SK-N-MC (cell line): Measurements from ENCODE around the gene CNGA2.

Experiments
- DNase-seq: peaks from one replicate; pipeline ENCODE4 v3.0.0-alpha.2; 2011; ENCODE audit warnings: low read depth, low spot score
- H3K27ac ChIP-seq: fragments of 200-600 bp; sonication (generic); 2 replicates; pipeline ENCODE4 v1.5.1; 2016; ENCODE audit warnings: mixed run types
- H3K36me3 ChIP-seq: fragments of 200-600 bp; sonication (generic); 2 replicates; pipeline ENCODE4 v1.6.1; 2017; ENCODE audit warnings: antibody characterized with exemption, low read length, mixed read lengths; ENCODE audit not compliant: insufficient read depth
- H3K4me3 ChIP-seq: fragments of 200-600 bp; sonication (generic); 2 replicates; pipeline ENCODE4 v1.5.1; 2016
- H3K9ac ChIP-seq: fragments of 200-600 bp; sonication (generic); 2 replicates; pipeline ENCODE4 v1.8.0; 2017; ENCODE audit warnings: mixed run types, mixed read lengths; ENCODE audit not compliant: insufficient read length
- H3K9me3 ChIP-seq: fragments of 200-600 bp; sonication (generic); 2 replicates; pipeline ENCODE4 v1.6.1; 2017; ENCODE audit warnings: low read depth, mild to moderate bottlenecking, antibody characterized with exemption, low read length, moderate library complexity, mixed read lengths
- EZH2 ChIP-seq: fragments of 200-600 bp; sonication (generic); IDR thresholded peaks from one replicate; pipeline ENCODE4 v1.6.1; 2017; ENCODE audit warnings: antibody characterized with exemption
- FOXP2 ChIP-seq: optimal IDR thresholded peaks from 2 replicates; pipeline ENCODE3; 2011; ENCODE audit warnings: mild to moderate bottlenecking, moderate library complexity; ENCODE audit not compliant: insufficient read depth; ENCODE audit errors: extremely low read length, control extremely low read depth
- POLR2AphosphoS5 ChIP-seq: IDR thresholded peaks from 2 replicates; pipeline ENCODE4 v1.6.1; 2012; ENCODE audit warnings: mild to moderate bottlenecking, low read depth, low read length, borderline replicate concordance

Gene CNGA2

GRCh38 chrX:151774421-151774820 is 39.9 kb downstream of the CNGA2 start:
- TF ChIP-seq POLR2AphosphoS5 (no peak), EZH2 (no peak), FOXP2 (no peak)
- Histone ChIP-seq H3K9ac (no peak overlapping the region), H3K36me3 (no peaks in the 10 kb centered on the region), H3K9me3 (no peaks in the 10 kb centered on the region), H3K27ac (no peak overlapping the region), H3K4me3 (no peak overlapping the region)
- no peak for DNase-seq

- no peaks in the 10 kb centered on the region for H3K36me3 ChIP-seq
These were observed 41.7 kb downstream of the CNGA2 start for GRCh38 chrX:151776181-151776731.

GRCh38 chrX:151776936-151777335 is 42.4 kb downstream of the CNGA2 start:
- TF ChIP-seq POLR2AphosphoS5: no peak
- TF ChIP-seq FOXP2: no peak
- no peak for TF ChIP-seq EZH2
- H3K9ac ChIP-seq: no peak overlapping the region
- no peaks in the 10 kb centered on the region for H3K36me3 ChIP-seq
- no peak overlapping the region for H3K4me3 ChIP-seq
- no peak for DNase-seq
- no peaks in the 10 kb centered on the region for H3K9me3 ChIP-seq
- no peak overlapping the region for H3K27ac ChIP-seq

More at GRCh38 chrX:151776181-151776731, 41.7 kb downstream of the CNGA2 start:
- Histone ChIP-seq H3K27ac (no peak overlapping the region), H3K9ac (no peak overlapping the region), H3K9me3 (no peaks in the 10 kb centered on the region), H3K4me3 (no peak overlapping the region)
- TF ChIP-seq FOXP2: no peak
- no peak for TF ChIP-seq EZH2
- no peak for TF ChIP-seq POLR2AphosphoS5
- DNase-seq: no peak

GRCh38 chrX:151779258-151779657 is 44.7 kb downstream of the CNGA2 start:
- no peak overlapping the region for H3K27ac ChIP-seq
- no peak for TF ChIP-seq FOXP2
- TF ChIP-seq POLR2AphosphoS5: no peak
- no peak for TF ChIP-seq EZH2
- no peaks in the 10 kb centered on the region for H3K36me3 ChIP-seq
- DNase-seq: no peak
- no peak overlapping the region for H3K4me3 ChIP-seq
- H3K9me3 ChIP-seq: no peaks in the 10 kb centered on the region
- H3K9ac ChIP-seq: no peak overlapping the region

- TF ChIP-seq FOXP2 (no peak), POLR2AphosphoS5 (no peak), EZH2 (no peak)
- Histone ChIP-seq H3K27ac (no peak overlapping the region), H3K9ac (no peak overlapping the region), H3K36me3 (no peaks in the 10 kb centered on the region), H3K9me3 (no peaks in the 10 kb centered on the region), H3K4me3 (no peak overlapping the region)
- DNase-seq: no peak
These were observed 46.1 kb downstream of the CNGA2 start for GRCh38 chrX:151780621-151781020.

GRCh38 chrX:151789179-151789800 is 54.7 kb downstream of the CNGA2 start:
- Histone ChIP-seq H3K9ac (no peak overlapping the region), H3K36me3 (no peaks in the 10 kb centered on the region), H3K27ac (no peak overlapping the region), H3K9me3 (no peaks in the 10 kb centered on the region), H3K4me3 (no peak overlapping the region)
- no peak for DNase-seq
- TF ChIP-seq FOXP2: no peak
- TF ChIP-seq EZH2: no peak
- no peak for TF ChIP-seq POLR2AphosphoS5

- Histone ChIP-seq H3K4me3 (no peak overlapping the region), H3K9me3 (no peaks in the 10 kb centered on the region), H3K27ac (no peak overlapping the region), H3K9ac (no peak overlapping the region), H3K36me3 (no peaks in the 10 kb centered on the region)
- no peak for TF ChIP-seq POLR2AphosphoS5
- no peak for TF ChIP-seq EZH2
- TF ChIP-seq FOXP2: no peak
- DNase-seq: no peak
These were observed 56.1 kb downstream of the CNGA2 start for GRCh38 chrX:151790481-151791160.

GRCh38 chrX:151791961-151792360 is 57.4 kb downstream of the CNGA2 start:
- no peak for DNase-seq
- no peak for TF ChIP-seq FOXP2
- TF ChIP-seq POLR2AphosphoS5: no peak
- no peak for TF ChIP-seq EZH2
- no peak overlapping the region for H3K27ac ChIP-seq
- no peak overlapping the region for H3K9ac ChIP-seq
- no peak overlapping the region for H3K4me3 ChIP-seq
- no peaks in the 10 kb centered on the region for H3K36me3 ChIP-seq
- H3K9me3 ChIP-seq: no peaks in the 10 kb centered on the region
